Kidney epithelial cell (primary cell): ENCODE data around the gene SRCIN1. TPM values are rescaled to one million over a fixed set of nuclear protein-coding genes. Genes with fewer than 3 reads are reported as not detected.

Experiments
- DNase-seq: peaks from one replicate; pipeline ENCODE4 v3.0.0-alpha.2; 2010; ENCODE audit warnings: low read depth
- H3K27me3 ChIP-seq: 2 replicates; pipeline ENCODE4 v1.6.0; 2011; ENCODE audit warnings: low read length; ENCODE audit not compliant: control insufficient read depth, insufficient read depth
- H3K36me3 ChIP-seq: 2 replicates; pipeline ENCODE4 v1.5.1; 2011; ENCODE audit warnings: low read length; ENCODE audit not compliant: control insufficient read depth, insufficient read depth
- H3K4me3 ChIP-seq: 2 replicates; pipeline ENCODE4 v1.5.1; 2011; ENCODE audit warnings: low read depth, mild to moderate bottlenecking, control low read depth, low read length
- total RNA-seq: library from RNA; depleted of rRNA; stranded (reverse); fragments of >200 nt; gene quantifications from 2 replicates; pipeline ENCODE4 v1.2.3, GENCODE V29; 2015
- TF ChIP-seq, protein P1 (sequence below): IDR thresholded peaks from 2 replicates; pipeline ENCODE4 v1.5.1; 2011; ENCODE audit warnings: mild to moderate bottlenecking, moderate library complexity, low read length, control low read depth, inconsistent platforms; ENCODE audit not compliant: insufficient read depth, poor library complexity, severe bottlenecking

SRCIN1 gene
- total RNA-seq, 1 donor from 2014 or later, result 0.84 TPM

DNA sequence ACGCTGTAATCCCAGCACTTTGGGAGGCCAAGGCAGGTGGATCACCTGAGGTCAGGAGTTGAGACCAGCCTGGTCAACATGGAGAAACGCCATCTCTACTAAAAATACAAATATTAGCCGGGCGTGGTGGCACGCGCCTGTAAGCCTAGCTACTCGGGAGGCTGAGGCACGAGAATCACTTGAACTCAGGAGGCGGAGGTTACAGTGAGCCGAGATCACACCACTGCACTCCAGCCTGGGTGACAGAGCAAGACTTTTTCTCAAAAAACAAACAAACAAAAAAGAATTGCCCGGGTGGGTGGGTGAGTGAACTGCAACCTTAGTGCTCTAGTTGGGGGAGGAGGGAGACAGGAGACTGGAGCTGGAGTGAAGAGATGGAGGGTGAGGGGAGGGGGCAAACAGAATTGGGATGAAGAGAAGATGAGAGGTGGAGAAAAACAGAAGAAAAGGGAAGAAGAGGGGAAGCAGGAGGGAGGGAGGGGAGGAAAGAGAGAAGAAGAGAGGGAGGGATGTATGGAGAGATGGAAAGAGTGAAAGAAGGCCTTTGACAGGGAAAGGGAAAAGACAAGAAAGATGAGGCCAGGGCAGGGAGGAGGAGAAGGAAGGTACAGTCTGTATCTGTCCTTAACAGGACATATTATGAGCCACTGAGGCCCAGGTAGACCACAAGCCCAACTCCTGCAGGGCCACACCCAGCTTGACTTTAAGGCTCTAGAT lies 5.5 kb upstream of the SRCIN1 start:
- Histone ChIP-seq H3K36me3 (no peaks in the 10 kb centered on the region), H3K27me3 (peaks cover 45% of the 10 kb centered on the region), H3K4me3 (no peak overlapping the region)
- no peak for DNase-seq
- TF ChIP-seq, protein P1, sequence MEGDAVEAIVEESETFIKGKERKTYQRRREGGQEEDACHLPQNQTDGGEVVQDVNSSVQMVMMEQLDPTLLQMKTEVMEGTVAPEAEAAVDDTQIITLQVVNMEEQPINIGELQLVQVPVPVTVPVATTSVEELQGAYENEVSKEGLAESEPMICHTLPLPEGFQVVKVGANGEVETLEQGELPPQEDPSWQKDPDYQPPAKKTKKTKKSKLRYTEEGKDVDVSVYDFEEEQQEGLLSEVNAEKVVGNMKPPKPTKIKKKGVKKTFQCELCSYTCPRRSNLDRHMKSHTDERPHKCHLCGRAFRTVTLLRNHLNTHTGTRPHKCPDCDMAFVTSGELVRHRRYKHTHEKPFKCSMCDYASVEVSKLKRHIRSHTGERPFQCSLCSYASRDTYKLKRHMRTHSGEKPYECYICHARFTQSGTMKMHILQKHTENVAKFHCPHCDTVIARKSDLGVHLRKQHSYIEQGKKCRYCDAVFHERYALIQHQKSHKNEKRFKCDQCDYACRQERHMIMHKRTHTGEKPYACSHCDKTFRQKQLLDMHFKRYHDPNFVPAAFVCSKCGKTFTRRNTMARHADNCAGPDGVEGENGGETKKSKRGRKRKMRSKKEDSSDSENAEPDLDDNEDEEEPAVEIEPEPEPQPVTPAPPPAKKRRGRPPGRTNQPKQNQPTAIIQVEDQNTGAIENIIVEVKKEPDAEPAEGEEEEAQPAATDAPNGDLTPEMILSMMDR, result no peak

- DNase-seq, result no peak
- Histone ChIP-seq H3K4me3 (no peak overlapping the region), H3K27me3 (peaks cover 56% of the 10 kb centered on the region), H3K36me3 (no peaks in the 10 kb centered on the region)
- TF ChIP-seq, protein P1, result no peak
These were observed 3.7 kb upstream of the SRCIN1 start for GRCh38 chr17:38609280-38610031.

GRCh38 chr17:38608648-38609047 lies 2.9 kb upstream of the SRCIN1 start:
- TF ChIP-seq, protein P1, result no peak
- Histone ChIP-seq H3K4me3 (no peak overlapping the region), H3K36me3 (no peaks in the 10 kb centered on the region), H3K27me3 (peaks cover 59% of the 10 kb centered on the region)
- no peak for DNase-seq

- H3K27me3 ChIP-seq, result peaks cover 76% of the 10 kb centered on the region
- DNase-seq, result no peak
- no peaks in the 10 kb centered on the region for H3K36me3 ChIP-seq
- no peak overlapping the region for H3K4me3 ChIP-seq
- TF ChIP-seq, protein P1, result no peak
These were observed 1.2 kb upstream of the SRCIN1 start for GRCh38 chr17:38606646-38607611.

DNA sequence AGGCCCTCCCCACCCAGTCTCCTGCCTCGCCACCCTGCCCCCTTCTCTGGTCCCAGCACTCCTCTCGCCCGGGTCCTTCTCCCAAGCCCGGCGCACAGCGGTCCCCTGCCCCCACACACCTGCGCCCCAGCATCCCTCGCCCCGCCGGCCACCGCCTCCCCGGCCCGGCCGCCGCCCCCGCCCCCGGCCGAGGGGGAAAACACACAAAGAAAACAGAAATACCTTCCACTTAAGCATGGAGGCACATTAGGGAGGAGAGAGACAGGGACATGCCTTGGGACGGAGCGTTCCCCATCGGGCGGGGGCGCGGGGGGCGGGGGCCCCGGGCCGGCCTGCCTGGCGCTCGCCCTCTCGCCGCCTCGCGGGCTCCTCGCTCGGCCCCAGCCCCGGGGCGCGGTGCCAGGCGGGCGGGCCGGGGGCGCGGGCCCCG lies 326 bp downstream of the SRCIN1 start:
- H3K36me3 ChIP-seq, result no peaks in the 10 kb centered on the region
- no peak for DNase-seq
- peaks cover 89% of the 10 kb centered on the region for H3K27me3 ChIP-seq
- TF ChIP-seq, protein P1, result no peak
- H3K4me3 ChIP-seq, result no peak overlapping the region
